Measurements from ENCODE around the gene ZNF644. TPM values are rescaled to one million over a fixed set of nuclear protein-coding genes. Genes with fewer than 3 reads are reported as not detected.

ZNF644 gene
- total RNA-seq, 1 donor from 2014 or later, result 76.5 TPM

- no peak overlapping the region for H3K27ac ChIP-seq (ENCODE audit: low read depth, low read length)
- no peak overlapping the region for H2AFZ ChIP-seq (ENCODE audit: low read depth, low read length)
- H3K27me3 Mint-ChIP-seq (ENCODE audit: low read depth, unreplicated experiment), result no peaks in the 10 kb centered on the region
- no peaks in the 10 kb centered on the region for H3K9me3 Mint-ChIP-seq (ENCODE audit: unreplicated experiment)
- peak overlapping the region; percentile 18 for H3K4me2 ChIP-seq (ENCODE audit: low read length)
- no peak overlapping the region for H3K9ac ChIP-seq (ENCODE audit: low read length)
- FAIRE-seq (no peak), DNase-seq (ENCODE audit: low read depth) (peak; percentile 25)
- TF ChIP-seq CTCF (IDR thresholded peaks at IDR 0.05; ENCODE audit: insufficient read depth, low read depth, low read length) (no peak), EZH2 (IDR thresholded peaks at IDR 0.05; ENCODE audit: insufficient read depth, low read length) (no peak)
- H3K9me3 ChIP-seq (ENCODE audit: insufficient read depth, low read depth, low read length), result no peaks in the 10 kb centered on the region
- no peak overlapping the region for H3K4me3 Mint-ChIP-seq (ENCODE audit: unreplicated experiment)
- peaks cover 100% of the 10 kb centered on the region for H3K79me2 ChIP-seq (ENCODE audit: insufficient read depth, low read length)
- H3K4me1 Mint-ChIP-seq (ENCODE audit: low read depth, unreplicated experiment), result peaks cover 48% of the 10 kb centered on the region
- no peak overlapping the region for H3K4me3 ChIP-seq (ENCODE audit: insufficient read depth, low read depth, low read length)
- peaks cover 6% of the 10 kb centered on the region for H3K4me1 ChIP-seq (ENCODE audit: insufficient read depth, low read length)
- H3K36me3 ChIP-seq (ENCODE audit: insufficient read depth, low read length), result no peaks in the 10 kb centered on the region
- H3K36me3 Mint-ChIP-seq (ENCODE audit: low read depth, unreplicated experiment), result peaks cover 7% of the 10 kb centered on the region
- H3K27ac Mint-ChIP-seq (ENCODE audit: unreplicated experiment), result no peak overlapping the region
- H3K27me3 ChIP-seq (ENCODE audit: insufficient read depth, low read length), result no peaks in the 10 kb centered on the region
- peaks cover 90% of the 10 kb centered on the region for H4K20me1 ChIP-seq (ENCODE audit: insufficient read depth, low read length)
Observed at GRCh38 chr1:91015794-91016550, 5.9 kb downstream of the ZNF644 start.

GRCh38 chr1:91015358-91015780 lies 6.5 kb downstream of the ZNF644 start:
- Mint-ChIP-seq H3K9me3 (ENCODE audit: unreplicated experiment) (no peaks in the 10 kb centered on the region), H3K4me3 (ENCODE audit: unreplicated experiment) (no peak overlapping the region), H3K27me3 (ENCODE audit: low read depth, unreplicated experiment) (no peaks in the 10 kb centered on the region), H3K36me3 (ENCODE audit: low read depth, unreplicated experiment) (peaks cover 7% of the 10 kb centered on the region), H3K27ac (ENCODE audit: unreplicated experiment) (peak overlapping the region; percentile 87), H3K4me1 (ENCODE audit: low read depth, unreplicated experiment) (peaks cover 50% of the 10 kb centered on the region)
- no peaks in the 10 kb centered on the region for H3K9me3 ChIP-seq (ENCODE audit: insufficient read depth, low read depth, low read length)
- no peaks in the 10 kb centered on the region for H3K36me3 ChIP-seq (ENCODE audit: insufficient read depth, low read length)
- peaks cover 3% of the 10 kb centered on the region for H3K4me1 ChIP-seq (ENCODE audit: insufficient read depth, low read length)
- H2AFZ ChIP-seq (ENCODE audit: low read depth, low read length), result no peak overlapping the region
- no peak for DNase-seq (ENCODE audit: low read depth)
- H3K4me3 ChIP-seq (ENCODE audit: insufficient read depth, low read depth, low read length), result no peak overlapping the region
- H3K9ac ChIP-seq (ENCODE audit: low read length), result no peak overlapping the region
- no peak for TF ChIP-seq CTCF (IDR thresholded peaks at IDR 0.05; ENCODE audit: insufficient read depth, low read depth, low read length)
- H3K27ac ChIP-seq (ENCODE audit: low read depth, low read length), result no peak overlapping the region
- peaks cover 90% of the 10 kb centered on the region for H4K20me1 ChIP-seq (ENCODE audit: insufficient read depth, low read length)
- peaks cover 100% of the 10 kb centered on the region for H3K79me2 ChIP-seq (ENCODE audit: insufficient read depth, low read length)
- no peak overlapping the region for H3K4me2 ChIP-seq (ENCODE audit: low read length)
- no peaks in the 10 kb centered on the region for H3K27me3 ChIP-seq (ENCODE audit: insufficient read depth, low read length)
- FAIRE-seq, result no peak

- FAIRE-seq (no peak), DNase-seq (ENCODE audit: low read depth) (no peak)
- no peak overlapping the region for H3K4me2 ChIP-seq (ENCODE audit: low read length)
- H3K27ac ChIP-seq (ENCODE audit: low read depth, low read length), result no peak overlapping the region
- TF ChIP-seq EZH2 (IDR thresholded peaks at IDR 0.05; ENCODE audit: insufficient read depth, low read length) (no peak), CTCF (IDR thresholded peaks at IDR 0.05; ENCODE audit: insufficient read depth, low read depth, low read length) (no peak)
- no peaks in the 10 kb centered on the region for H3K27me3 ChIP-seq (ENCODE audit: insufficient read depth, low read length)
- Mint-ChIP-seq H3K4me1 (ENCODE audit: low read depth, unreplicated experiment) (peaks cover 44% of the 10 kb centered on the region), H3K4me3 (ENCODE audit: unreplicated experiment) (no peak overlapping the region), H3K27ac (ENCODE audit: unreplicated experiment) (no peak overlapping the region), H3K27me3 (ENCODE audit: low read depth, unreplicated experiment) (no peaks in the 10 kb centered on the region), H3K9me3 (ENCODE audit: unreplicated experiment) (no peaks in the 10 kb centered on the region), H3K36me3 (ENCODE audit: low read depth, unreplicated experiment) (peaks cover 7% of the 10 kb centered on the region)
- peaks cover 91% of the 10 kb centered on the region for H4K20me1 ChIP-seq (ENCODE audit: insufficient read depth, low read length)
- H3K9me3 ChIP-seq (ENCODE audit: insufficient read depth, low read depth, low read length), result no peaks in the 10 kb centered on the region
- no peaks in the 10 kb centered on the region for H3K36me3 ChIP-seq (ENCODE audit: insufficient read depth, low read length)
- no peaks in the 10 kb centered on the region for H3K4me1 ChIP-seq (ENCODE audit: insufficient read depth, low read length)
- no peak overlapping the region for H2AFZ ChIP-seq (ENCODE audit: low read depth, low read length)
- no peak overlapping the region for H3K9ac ChIP-seq (ENCODE audit: low read length)
- H3K79me2 ChIP-seq (ENCODE audit: insufficient read depth, low read length), result peaks cover 100% of the 10 kb centered on the region
- H3K4me3 ChIP-seq (ENCODE audit: insufficient read depth, low read depth, low read length), result no peak overlapping the region
Observed at GRCh38 chr1:91014475-91014874, 7.4 kb downstream of the ZNF644 start.
